HL-60 (cell line): ENCODE results near the gene STARD3NL.
"Not testable (repeated sequence)": the region's sequence is repeated elsewhere in the genome, so short reads cannot be mapped to it uniquely, and the experiment has no call there.

ENCODE experiments used
- TF ChIP-seq, protein P1 (sequence below): IDR thresholded peaks from one replicate; pipeline ENCODE4 v1.5.1; 2011; ENCODE audit warnings: low read length, control low read depth, inconsistent platforms; ENCODE audit not compliant: insufficient read depth
- TF ChIP-seq, protein P2 (sequence below): IDR thresholded peaks from 2 replicates; pipeline ENCODE4 v1.6.1; 2012; ENCODE audit warnings: low read depth; ENCODE audit not compliant: insufficient replicate concordance

DNA sequence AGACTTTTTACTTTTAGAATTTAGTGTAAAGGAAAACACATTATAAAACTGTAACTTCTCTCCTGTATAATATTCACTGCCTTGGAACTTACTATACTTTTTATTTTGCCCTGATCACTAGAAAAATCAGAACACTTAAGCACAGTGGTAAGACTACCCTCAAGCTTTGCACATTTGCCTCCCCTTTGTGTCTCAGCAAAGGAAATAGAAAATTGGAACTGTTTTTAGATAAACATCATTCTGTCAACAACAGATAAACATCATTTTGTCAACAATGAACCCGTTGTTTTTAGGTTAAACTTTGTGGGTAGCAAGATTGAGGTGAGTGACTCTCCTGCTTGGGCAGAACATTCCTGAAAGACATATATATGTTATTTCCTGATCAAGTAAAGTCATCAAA lies 86.6 kb downstream of the STARD3NL start:
- TF ChIP-seq, protein P1, sequence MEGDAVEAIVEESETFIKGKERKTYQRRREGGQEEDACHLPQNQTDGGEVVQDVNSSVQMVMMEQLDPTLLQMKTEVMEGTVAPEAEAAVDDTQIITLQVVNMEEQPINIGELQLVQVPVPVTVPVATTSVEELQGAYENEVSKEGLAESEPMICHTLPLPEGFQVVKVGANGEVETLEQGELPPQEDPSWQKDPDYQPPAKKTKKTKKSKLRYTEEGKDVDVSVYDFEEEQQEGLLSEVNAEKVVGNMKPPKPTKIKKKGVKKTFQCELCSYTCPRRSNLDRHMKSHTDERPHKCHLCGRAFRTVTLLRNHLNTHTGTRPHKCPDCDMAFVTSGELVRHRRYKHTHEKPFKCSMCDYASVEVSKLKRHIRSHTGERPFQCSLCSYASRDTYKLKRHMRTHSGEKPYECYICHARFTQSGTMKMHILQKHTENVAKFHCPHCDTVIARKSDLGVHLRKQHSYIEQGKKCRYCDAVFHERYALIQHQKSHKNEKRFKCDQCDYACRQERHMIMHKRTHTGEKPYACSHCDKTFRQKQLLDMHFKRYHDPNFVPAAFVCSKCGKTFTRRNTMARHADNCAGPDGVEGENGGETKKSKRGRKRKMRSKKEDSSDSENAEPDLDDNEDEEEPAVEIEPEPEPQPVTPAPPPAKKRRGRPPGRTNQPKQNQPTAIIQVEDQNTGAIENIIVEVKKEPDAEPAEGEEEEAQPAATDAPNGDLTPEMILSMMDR, result not testable (repeated sequence)
- TF ChIP-seq, protein P2, sequence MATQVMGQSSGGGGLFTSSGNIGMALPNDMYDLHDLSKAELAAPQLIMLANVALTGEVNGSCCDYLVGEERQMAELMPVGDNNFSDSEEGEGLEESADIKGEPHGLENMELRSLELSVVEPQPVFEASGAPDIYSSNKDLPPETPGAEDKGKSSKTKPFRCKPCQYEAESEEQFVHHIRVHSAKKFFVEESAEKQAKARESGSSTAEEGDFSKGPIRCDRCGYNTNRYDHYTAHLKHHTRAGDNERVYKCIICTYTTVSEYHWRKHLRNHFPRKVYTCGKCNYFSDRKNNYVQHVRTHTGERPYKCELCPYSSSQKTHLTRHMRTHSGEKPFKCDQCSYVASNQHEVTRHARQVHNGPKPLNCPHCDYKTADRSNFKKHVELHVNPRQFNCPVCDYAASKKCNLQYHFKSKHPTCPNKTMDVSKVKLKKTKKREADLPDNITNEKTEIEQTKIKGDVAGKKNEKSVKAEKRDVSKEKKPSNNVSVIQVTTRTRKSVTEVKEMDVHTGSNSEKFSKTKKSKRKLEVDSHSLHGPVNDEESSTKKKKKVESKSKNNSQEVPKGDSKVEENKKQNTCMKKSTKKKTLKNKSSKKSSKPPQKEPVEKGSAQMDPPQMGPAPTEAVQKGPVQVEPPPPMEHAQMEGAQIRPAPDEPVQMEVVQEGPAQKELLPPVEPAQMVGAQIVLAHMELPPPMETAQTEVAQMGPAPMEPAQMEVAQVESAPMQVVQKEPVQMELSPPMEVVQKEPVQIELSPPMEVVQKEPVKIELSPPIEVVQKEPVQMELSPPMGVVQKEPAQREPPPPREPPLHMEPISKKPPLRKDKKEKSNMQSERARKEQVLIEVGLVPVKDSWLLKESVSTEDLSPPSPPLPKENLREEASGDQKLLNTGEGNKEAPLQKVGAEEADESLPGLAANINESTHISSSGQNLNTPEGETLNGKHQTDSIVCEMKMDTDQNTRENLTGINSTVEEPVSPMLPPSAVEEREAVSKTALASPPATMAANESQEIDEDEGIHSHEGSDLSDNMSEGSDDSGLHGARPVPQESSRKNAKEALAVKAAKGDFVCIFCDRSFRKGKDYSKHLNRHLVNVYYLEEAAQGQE, result not testable (repeated sequence)
